Activated T-helper 1 cell treated with anti-CD3 and anti-CD28 coated beads, Interleukin-2, amount 50 U/mL, for 16 hours (primary cell): Measurements from ENCODE around the gene CCDC97.
"Not testable (repeated sequence)": the region's sequence is repeated elsewhere in the genome, so short reads cannot be mapped to it uniquely, and the experiment has no call there.

Experiments used
- DNase-seq, 2 donors: peaks; one replicate each; pipeline ENCODE4 v3.0.0-alpha.2; 2020; ENCODE audit warnings: low read depth in 1 of 2, low spot score in 1 of 2

The CCDC97 gene

DNA sequence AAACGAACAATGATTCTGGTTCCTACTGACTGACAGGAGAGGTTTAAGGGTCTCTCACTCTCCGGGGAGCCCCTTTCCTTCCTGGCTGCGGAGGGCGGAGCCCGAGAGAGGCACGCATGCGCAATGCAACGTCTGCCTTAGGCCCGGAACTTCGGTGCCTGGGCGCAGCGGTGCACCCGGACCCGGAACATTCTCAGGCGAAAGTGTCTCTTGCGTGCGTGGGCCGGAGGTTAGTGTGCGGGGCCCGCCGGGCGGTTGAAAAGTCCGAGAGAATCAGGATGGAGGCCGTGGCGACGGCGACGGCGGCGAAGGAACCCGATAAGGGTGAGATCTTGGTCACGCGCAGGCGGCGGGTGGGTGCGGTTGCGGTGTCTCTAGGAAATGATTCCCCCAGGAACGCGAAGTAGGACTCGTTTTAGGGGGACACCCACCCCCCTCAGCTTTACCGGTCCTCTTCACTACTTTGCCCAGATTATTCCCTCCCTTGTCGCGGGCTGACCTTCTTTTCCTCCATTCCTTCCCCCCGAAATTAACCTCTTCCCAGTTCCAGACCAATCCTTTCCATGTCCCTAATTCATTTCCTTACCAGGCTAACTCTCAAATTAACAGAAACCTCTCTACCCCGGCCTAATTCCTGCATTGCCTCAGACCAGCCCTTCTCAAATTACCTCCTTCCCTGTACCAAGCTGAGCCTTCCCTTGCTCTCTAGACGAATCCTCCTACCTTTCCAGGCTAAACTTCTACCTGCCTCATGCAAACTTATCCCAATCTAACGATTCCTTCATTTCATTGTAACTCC, at the start of gene CCDC97:
Gene CCDC97, plus strand, starts transcription at position 140 of the 799 bp plus-strand sequence. Its CDS starts 139 bp downstream, at position 279.
- DNase-seq = peak; percentile 79 to 81

DNA sequence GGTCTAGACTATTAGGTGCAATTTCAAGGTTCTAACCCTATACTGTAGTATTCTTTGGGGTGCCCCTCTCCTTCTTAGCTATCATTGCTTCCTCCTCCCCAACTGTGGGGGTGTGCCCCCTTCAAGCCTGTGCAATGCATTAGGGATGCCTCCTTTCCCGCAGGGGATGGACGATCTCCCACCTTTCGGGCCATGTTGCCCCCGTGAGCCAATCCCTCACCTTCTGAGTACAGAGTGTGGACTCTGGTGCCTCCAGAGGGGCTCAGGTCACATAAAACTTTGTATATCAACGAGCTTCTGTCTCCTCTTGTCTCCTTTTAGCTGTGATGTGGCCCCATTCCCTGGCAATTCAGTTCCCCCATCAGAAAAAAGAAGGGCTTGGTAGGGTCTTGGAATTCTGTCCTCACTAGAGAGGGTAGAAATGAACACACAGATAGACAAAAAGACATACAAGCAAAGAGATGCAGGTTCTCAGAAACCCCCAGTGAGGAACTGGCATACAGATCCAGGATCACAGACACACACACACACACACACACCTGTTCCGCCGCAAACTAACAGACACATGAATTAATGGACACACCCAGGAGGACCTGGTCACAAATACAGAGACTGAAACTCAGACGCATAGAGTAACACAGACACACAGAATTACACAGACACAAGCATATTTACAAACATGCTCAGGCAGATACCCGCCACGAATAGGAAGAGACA, 48.3 kb upstream of the CCDC97 start:
- DNase-seq = no peak

DNA sequence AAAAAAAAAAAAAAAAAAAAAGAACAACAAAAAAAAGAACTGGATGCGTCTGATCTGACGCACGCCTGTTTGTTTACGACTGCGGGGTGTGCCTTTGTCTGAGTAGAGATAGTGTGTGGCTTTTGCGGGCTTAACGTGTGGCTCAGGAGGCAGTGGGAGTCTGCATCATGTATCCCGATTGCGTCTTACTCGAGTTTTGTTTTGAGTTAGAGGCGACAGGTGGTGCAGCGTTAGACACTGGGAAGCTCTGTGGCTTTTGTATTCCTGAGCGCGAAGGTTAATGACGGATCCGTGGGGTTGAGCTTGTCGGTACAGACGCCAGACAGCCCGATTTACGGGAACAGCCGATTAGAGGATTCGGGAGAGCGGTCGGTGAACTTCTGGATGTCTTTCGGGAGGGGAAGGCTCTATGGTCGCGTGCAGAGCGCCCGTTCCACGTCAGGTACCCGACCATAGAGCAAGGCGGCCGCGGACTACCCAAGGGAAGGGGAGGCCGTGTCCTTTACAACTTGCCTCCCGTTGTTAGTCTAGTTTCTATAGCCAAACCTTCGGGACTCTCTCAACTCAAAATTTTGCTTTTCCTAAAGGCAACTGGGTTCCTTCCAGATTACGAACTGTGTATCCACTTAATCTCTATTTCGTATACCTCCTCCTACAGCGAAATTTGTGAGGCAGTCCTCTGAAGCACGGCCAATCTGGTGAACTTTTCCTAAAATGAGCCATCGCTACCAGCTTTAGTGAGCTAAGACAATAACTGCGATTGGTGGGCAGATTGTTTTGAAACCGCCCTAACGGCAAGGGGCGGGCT, 46.7 kb upstream of the CCDC97 start:
- peak; percentile 66 to 76 for DNase-seq

DNA sequence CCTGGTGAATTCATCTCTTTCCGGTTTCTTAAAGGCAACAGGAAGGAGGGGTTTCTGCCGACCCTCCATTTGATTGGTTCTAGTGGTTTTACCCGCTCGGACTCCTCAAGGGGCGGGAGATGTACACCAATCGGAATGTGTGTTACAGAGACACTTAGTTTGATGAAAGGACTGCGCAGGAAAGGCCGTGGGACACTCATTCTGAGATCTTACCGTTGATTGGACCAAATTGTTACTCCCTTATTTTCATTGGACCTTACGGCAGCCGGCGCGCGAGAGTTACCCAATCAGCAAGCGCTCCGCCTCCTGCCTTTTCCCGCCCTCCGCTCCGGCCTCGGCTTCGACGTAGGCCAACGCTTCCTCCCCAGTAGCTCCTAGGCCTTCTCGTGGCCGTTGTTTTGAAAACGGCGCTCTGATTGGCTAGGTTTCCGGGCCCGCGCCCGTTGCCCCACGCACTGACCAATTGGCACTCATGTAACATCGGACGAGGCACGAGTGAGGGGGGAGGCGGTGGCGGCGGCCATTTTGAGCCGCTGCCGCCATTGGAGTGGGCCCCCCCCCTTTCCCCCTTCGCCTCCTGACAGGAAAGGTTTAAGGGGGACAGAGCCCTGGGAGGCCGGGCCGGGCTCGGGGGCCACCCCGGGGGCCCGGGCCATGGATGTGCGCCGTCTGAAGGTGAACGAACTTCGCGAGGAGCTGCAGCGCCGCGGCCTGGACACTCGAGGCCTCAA, 46.0 kb upstream of the CCDC97 start, which contains the start of gene HNRNPUL1:
Gene HNRNPUL1, plus strand, starts transcription at position 523 of the 731 bp plus-strand sequence. Its CDS starts 132 bp downstream, at position 655.
- peak; percentile 99 for DNase-seq

DNA sequence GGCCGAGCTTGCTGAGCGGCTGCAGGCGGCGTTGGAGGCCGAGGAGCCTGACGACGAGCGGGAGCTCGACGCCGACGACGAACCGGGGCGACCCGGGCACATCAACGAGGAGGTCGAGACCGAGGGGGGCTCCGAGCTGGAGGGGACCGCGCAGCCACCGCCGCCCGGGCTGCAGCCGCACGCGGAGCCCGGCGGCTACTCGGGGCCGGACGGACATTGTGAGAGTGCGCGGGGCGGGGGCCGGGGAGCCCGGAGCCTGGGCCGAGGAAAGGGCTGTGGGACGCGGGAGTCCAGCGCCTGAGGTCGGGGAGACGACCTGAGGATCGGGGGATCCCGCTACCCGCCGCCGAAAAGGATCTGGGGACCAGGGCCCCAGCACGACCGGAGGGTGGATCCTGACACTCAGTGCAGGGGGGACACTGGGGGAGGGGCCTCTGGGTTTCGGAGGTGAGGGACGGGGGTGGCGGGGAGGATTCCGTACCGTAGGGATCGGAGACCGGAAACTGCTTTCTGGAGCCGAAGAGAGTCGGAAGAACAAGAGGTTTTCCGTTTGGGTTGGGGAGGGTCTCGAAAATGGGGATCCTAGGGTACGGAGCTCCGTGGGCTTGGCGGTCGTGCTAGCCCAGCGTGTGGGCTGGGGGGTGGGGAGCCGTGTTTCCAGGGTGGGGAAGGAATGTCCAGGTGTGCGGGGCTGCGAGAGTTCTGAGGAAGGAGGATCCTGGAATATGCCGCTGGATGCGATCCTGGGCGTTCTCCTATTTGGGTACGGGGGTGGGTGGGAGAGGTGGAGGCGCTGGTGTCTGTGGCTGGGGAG, 45.2 kb upstream of the CCDC97 start:
- DNase-seq = peak; percentile 24 to 35

DNA sequence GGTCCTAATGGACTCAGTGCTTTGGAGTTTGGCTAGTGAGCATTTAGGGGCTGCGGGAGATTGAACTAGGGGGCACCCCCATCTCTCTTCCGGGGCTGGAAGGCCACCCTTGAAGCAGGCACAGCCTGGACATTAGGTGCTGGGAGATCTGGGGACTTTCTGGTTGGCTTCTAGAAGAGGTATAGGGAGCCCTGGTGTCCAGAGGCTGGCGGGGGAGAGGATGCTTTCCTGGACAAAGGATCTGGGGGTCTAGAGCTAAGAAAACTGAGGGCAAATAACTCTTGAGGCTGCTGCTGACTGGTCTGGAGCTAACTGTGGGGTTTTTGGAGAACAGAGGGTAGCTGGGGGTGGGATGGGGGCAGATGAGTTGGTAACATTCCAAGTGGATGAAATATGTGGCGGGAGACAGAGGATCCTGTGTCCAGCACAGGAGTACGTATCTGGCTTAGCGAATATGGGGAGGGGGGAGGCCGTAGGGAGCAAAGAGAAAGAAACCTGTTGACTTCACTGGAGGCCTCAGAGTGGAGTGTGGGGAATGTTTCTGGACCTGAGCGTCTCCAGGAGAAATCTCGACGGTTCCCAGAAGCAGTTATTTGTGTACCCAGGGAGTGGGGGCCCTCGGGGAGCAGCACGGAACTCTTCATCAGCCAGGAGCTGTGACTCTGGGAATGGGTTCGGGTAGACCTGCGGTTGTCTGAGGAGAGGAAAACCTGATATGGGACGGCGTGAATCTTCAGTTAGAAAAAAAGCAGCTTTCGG, 44.4 kb upstream of the CCDC97 start:
- DNase-seq = no peak

DNA sequence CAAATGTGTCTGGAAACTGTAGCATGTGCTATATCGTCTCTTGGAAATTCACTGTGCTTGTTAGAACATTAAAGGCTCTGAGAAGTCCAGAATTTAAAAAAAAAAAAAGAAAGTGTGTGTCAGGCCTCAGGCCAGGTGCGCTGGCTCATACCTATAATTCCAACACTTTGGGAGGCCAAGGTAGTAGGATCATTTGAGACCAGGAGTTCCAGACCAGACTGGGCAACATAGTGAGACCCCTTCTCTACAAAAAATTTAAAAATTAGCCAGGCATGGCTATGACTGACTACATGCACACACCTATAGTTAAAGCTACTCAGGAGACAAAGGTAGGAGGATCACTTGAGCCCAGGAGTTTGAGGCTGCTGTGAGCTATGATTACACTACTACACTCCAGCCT, 40.9 kb upstream of the CCDC97 start:
- DNase-seq = no peak

DNA sequence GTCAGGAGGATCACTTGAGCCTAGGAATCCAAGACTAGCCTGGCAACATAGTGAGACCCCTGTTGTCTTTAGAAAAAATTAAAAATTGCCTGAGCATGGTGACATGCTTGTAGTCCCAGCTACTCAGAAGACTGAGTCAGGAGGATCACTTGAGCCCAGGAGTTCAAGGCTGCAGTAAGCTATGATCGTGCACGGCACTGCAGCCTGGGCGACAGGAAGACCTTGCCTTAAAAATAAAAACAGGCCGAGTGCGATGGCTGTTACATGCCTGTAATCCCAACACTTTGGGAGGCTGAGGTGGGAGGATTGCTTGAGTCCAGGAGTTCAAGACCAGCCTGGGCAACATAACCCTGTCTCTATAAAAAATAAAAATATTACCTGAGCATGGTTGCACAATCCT, 40.4 kb upstream of the CCDC97 start:
- no peak for DNase-seq

DNA sequence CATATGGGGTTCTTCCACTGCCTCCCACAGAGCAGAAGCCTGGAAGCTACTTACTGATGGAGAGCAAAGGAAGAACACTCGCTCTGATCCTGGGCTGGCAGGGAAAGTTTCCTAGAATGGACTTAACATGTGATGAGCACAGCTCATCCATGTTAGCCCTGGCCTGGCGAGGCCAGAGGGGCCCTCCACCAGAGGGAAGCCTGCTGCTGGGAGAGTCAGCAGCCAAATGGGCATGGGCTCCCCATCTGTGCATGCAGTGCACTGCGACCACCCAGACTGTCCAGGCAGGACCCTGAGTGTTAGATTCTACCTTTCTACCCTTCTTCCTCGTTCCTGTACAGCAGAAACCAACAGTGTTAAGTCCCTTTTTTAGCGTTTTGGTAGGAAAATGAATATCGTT, 36.9 kb upstream of the CCDC97 start:
- no peak for DNase-seq

DNA sequence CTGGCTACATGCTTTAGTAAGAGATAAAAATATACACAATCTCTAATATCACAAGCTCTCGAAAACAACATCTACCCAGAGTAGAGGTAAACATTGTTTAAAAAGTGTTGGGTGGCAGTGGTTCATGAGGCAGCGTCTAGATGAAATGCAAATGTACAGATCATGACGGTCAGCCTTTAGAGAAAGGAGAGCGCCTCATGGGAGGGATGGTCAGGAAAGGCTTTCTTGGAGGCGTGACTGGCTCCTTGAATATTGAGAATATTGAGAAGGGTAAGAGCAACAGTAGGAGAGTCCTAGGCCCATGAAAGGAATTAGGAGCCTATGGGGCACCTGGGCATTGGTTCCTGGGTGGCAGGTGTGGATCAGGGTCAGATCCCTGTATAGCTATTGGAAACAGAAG, 35.2 kb upstream of the CCDC97 start:
- no peak for DNase-seq

DNA sequence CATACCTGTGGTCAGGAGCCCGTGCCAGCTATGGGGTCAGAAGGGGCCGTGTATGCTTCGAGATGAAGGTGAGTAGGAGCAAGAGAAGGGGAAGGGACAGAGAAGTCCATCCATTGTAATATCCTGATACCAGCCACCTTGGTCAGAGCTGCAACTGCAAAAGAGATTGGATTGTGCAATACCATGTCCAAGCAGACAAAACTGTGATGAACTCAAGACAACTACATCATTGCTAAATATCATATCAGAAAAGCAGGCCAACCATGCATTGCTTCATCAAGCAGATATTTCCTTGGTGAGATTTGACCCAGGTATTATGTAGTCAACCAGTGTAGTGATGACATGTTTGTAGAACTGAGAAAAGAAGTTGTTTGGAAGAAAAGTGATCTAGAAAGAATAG, 33.7 kb upstream of the CCDC97 start:
- no peak for DNase-seq

DNA sequence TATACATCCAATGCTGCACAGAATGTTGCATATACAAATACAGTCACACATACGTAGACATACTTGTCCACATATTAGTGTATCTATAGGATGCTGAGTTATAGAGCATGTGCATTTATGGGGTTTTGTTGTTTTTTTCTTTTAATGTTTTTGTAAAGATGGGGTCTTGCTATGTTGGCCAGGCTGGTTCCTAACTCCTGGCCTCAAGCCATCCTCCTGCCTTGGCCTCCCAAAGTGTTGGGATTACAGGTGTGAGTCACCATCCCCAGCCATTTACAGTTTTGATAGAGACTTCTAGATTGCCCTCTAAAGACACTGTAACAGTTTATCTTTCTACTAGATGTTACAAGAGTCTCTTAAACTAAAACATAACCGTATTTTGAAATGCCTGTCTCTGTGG, 31.5 kb upstream of the CCDC97 start:
- no peak for DNase-seq

DNA sequence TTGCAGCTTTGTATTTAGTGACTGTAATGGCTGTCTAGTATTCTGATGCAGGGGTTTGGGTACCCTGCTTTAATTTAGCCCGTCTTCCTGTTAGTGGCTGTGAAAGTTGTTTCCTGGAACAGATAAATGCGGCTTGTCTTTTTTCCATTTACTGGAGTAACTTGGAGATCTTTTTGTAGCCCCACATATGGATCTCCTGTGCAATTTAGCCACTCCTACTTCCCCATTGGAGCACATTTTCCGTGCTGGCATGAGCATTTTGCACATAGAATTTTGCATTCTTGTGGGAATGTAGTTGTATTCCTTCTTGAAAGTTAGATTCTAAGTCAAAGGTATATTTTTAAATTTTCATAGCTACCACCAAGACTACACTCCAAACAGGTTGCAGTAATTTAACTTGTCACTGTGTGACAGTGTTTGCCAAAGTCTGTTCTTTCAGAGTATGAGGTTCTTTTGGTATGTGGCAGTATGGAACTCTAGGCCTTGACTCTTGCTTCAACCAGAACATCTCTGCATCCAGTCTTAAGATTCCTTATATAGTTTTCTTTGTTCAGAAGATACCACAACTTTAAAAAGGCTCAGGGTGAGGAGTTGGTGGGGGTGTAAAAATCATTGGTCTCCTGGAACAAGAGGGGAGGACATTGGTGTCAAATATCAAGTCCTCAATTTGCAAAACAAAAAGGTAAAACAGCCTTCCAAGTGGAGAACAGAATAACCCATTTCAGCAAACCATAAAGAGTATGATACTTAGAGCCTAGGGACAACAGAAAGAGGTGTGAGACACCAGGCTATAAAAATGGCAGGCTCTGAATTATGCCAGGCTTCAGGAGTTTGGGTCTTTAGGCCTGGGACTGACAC, 21.1 kb upstream of the CCDC97 start:
- DNase-seq = no peak

DNA sequence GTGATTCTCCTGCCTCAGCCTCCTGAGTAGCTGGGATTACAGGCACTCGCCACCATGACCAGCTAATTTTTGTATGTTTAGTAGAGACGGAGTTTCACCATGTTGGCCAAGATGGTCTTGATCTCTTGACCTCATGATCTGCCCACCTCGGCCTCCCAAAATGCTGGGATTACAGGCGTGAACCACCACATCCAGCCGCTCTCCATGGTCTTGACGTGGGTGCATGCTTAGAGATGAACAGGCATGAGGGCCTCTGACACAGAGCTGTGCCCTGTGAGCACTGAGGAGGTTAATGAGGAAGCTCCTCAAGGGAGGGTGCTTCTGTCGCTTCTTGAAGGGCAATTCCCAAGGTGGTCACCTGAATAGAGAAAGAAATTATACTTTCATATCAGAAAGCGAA, 20.2 kb upstream of the CCDC97 start:
- DNase-seq = not testable (repeated sequence)

DNA sequence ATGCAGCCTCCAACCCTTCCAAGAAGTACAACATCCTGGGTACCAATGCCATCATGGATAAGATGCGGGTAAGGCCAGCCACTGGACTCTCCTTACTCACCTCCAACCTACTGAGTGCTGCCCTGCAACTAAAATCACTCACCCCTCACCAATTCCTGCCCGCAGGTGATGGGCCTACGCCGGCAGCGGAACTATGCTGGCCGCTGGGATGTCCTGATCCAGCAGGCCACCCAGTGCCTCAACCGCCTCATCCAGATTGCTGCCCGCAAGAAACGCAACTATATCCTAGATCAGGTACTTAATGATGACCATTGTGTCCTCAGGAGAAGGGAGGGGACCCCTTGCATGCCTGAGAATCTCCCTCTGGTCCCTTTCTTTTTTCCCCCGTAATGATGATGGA, 15.6 kb upstream of the CCDC97 start:
- DNase-seq = no peak

DNA sequence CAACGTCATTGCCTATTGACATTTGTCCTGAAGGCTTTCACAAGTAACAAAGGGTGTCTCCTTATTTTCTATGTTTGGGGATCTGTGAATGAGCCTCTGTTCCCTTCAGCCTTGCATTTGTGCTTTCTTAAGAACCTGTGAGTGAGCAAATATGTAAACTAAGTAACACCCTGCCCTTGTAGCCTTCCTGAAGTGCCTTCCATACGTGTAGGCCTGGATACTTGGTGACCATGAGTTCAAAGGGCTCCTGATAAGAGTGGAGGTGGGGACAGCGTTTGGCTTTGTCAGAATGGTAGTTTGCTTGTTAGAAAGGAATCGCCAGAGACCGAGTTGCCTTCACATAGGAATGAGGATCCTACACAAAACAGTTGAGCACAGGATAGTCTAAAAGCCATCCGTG, 14.5 kb upstream of the CCDC97 start:
- no peak for DNase-seq

DNA sequence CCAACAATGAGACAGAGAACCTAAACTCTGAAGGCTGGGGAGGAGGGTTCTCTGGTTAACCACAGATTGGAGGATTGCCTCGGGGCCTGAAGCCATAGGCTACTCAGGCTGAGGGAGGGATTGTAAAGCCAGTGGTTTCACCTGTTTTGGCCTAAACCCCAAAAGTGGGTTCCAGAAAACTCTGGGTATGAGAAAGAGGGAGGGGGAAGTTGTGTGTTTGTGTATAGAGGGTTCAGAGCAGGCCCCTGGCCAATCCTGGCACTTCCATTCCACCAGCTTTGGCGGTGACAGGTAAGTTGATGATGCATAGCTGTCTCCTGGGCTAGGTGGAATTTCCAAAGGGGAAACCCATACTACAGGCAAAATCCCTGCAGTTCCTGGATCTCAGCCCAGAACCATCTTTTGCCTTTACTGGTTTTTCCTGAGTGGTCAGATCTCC, 13.5 kb upstream of the CCDC97 start:
- DNase-seq = no peak

DNA sequence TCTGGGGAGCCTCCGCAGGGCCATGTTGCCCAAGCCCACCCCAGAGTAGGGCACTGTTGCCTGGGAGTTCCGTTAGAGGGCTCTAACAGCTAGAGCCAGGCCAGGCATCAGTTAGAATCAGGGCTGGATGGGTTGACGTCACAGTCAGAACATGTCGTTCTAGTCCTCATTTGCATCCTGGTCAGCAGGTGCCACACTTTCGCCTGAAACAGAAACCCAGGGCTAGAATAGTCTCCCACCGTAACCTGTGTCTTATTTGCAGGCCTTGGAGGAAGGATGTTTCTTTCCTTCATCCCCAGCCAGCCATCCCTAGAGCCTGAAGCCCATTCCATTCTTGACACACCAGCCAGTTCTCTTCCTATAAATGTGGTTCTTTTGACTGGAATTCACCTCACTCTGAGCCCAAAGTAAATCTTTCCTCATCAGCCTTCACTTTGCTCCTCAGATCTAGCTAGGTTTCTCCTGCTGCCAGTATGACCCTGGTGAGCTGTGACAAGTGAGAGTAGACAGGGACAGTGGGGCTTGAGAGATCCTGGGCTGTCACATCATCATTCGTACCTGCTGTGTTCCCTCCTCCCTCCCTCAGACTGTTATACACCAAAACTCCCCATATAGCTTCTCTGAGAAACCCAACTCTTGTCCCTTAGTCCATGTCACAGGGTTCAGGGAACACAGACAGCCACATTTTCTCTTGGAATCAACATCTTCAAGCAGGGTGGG, 12.2 kb upstream of the CCDC97 start:
- no peak for DNase-seq
